HuH-7.5 (cell line): ENCODE measurements around the gene MSLN.
"Not testable (repeated sequence)": the region's sequence is repeated elsewhere in the genome, so short reads cannot be mapped to it uniquely, and the experiment has no call there.

Source experiments
- DNase-seq: peaks from one replicate; pipeline ENCODE4 v3.0.0; 2011; ENCODE audit warnings: low spot score

Gene MSLN

GRCh38 chr16:760545-761343 is at the start of gene MSLN:
Gene MSLN (plus strand): TSS chr16:760734. CDS start chr16:762681, 1,947 bp downstream.
- no peak for DNase-seq

GRCh38 chr16:711084-711483 is 49.5 kb upstream of the MSLN start:
- no peak for DNase-seq

GRCh38 chr16:711548-712320 is 48.8 kb upstream of the MSLN start:
- peak; percentile 98 for DNase-seq

- DNase-seq, result not testable (repeated sequence)
Observed at GRCh38 chr16:712740-713250, 47.7 kb upstream of the MSLN start.

GRCh38 chr16:714079-714478 is 46.5 kb upstream of the MSLN start:
- DNase-seq, result no peak

- DNase-seq, result peak; percentile 93
Observed at GRCh38 chr16:714558-715476, 45.7 kb upstream of the MSLN start, which contains the start of gene METRN. Gene METRN (plus strand): TSS chr16:715118. CDS start chr16:715290, 172 bp downstream.

- DNase-seq, result no peak
Observed at GRCh38 chr16:715477-716199, 44.9 kb upstream of the MSLN start.

GRCh38 chr16:716200-716568 is 44.4 kb upstream of the MSLN start:
- DNase-seq, result no peak

GRCh38 chr16:716768-717325 is 43.7 kb upstream of the MSLN start:
- DNase-seq, result no peak

GRCh38 chr16:717450-718245 is 42.9 kb upstream of the MSLN start:
- no peak for DNase-seq

GRCh38 chr16:718389-718788 is 42.1 kb upstream of the MSLN start:
- no peak for DNase-seq

- no peak for DNase-seq
Observed at GRCh38 chr16:718922-719321, 41.6 kb upstream of the MSLN start.

GRCh38 chr16:719815-720446 is 40.6 kb upstream of the MSLN start:
- DNase-seq, result peak; percentile 78

- peak; percentile 77 for DNase-seq
Observed at GRCh38 chr16:720447-720989, 40.0 kb upstream of the MSLN start.

GRCh38 chr16:720990-721764 is 39.4 kb upstream of the MSLN start, which contains the start of gene ANTKMT:
Gene ANTKMT (plus strand): TSS chr16:721146. CDS start chr16:721275, 129 bp downstream.
- peak; percentile 97 for DNase-seq

- no peak for DNase-seq
Observed at GRCh38 chr16:721765-722540, 38.6 kb upstream of the MSLN start.

- DNase-seq, result no peak
Observed at GRCh38 chr16:722835-723633, 37.5 kb upstream of the MSLN start.
